Colonic mucosa (tissue), 4 donors: ENCODE measurements around the gene RNF144A. TPM values are rescaled to one million over a fixed set of nuclear protein-coding genes. Genes with fewer than 3 reads are reported as not detected.

Experiments used
- DNase-seq: peaks from one replicate; pipeline ENCODE4 v3.0.0-alpha.2; 2020
- H3K27ac ChIP-seq: fragments of 200-600 bp; one replicate; pipeline ENCODE4 v1.8.0; 2021
- H3K27me3 ChIP-seq: fragments of 200-600 bp; one replicate; pipeline ENCODE4 v1.8.0; 2021
- H3K36me3 ChIP-seq: fragments of 200-600 bp; one replicate; pipeline ENCODE4 v1.8.0; 2021
- H3K4me1 ChIP-seq: fragments of 200-600 bp; one replicate; pipeline ENCODE4 v1.8.0; 2021; ENCODE audit warnings: mild to moderate bottlenecking
- H3K4me3 ChIP-seq: fragments of 200-600 bp; one replicate; pipeline ENCODE4 v1.8.0; 2021
- H3K9ac ChIP-seq, 2 donors: one replicate each; pipeline ENCODE4 v1.7.0; 2013; ENCODE audit warnings: control low read depth in 2 of 2, low read depth in 2 of 2, low read length in 2 of 2
- H3K9me3 ChIP-seq: fragments of 200-600 bp; one replicate; pipeline ENCODE4 v1.8.0; 2021
- intact Hi-C: fragments of 100-400 bp; cut with DNase I; formaldehyde crosslinking; loops from one replicate; pipeline ENCODE4 v1.14.1; 2022
- total RNA-seq, 2 donors: library from RNA; stranded (reverse); fragmentation: NEBNext Ultra II Directional in 1 of 2; extraction: Animal tissue kit (Norgen Biotek cat#: 25700) in 1 of 2; gene quantifications; one replicate each; pipeline ENCODE4 v1.2.1, GENCODE V29; 2021
- TF ChIP-seq, protein P1 (sequence below): fragments of 200-600 bp; IDR thresholded peaks from one replicate; pipeline ENCODE4 v1.8.0; 2022; ENCODE audit warnings: antibody characterized with exemption, mild to moderate bottlenecking
- donor health status: healthy.
- donor health status: DM: no; HTN: no; CAD: no.
- donor health status: DM: no; HTN: no; CAD: no.

The RNF144A gene
- total RNA-seq, 2 donors from 2014 or later, result 13.9 to 22.6 TPM

DNA sequence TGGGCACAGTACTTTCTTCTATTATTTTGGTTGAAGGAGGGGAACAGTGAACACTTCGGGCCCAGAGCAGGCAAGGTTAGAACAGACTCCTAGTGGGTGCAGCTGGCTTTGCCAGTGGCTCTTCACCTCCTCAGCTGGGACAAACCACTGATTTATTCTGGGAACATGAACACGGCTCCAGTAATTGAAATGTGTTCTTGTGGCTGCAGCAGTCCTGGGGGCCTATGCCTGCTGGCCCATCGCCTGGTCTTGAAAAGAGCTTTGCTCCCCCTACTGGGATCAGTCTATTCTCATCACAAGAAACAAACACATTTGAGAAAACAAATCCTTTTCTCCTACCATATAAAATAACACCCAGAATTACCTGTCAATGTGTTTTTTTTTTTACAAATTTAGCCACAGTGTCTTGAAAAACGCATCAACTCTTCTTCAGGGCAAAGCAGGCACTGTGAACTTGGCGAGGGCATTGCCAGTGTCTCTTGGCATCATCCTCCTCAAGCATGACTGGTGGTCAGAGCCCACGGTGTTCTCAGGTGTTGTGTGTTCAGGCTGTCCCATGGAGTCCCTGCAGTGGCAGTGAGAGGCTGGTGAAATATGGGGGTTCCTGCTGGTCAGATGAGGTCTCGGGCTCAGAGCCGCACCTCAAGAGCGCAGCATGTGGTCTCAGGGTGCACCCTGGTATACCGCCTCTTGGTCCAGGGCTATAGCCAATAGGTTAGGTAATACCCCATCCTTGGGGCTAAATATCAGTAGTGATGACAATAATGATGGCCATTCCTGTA is 51.3 kb downstream of the RNF144A start:
- TF ChIP-seq, protein P1, sequence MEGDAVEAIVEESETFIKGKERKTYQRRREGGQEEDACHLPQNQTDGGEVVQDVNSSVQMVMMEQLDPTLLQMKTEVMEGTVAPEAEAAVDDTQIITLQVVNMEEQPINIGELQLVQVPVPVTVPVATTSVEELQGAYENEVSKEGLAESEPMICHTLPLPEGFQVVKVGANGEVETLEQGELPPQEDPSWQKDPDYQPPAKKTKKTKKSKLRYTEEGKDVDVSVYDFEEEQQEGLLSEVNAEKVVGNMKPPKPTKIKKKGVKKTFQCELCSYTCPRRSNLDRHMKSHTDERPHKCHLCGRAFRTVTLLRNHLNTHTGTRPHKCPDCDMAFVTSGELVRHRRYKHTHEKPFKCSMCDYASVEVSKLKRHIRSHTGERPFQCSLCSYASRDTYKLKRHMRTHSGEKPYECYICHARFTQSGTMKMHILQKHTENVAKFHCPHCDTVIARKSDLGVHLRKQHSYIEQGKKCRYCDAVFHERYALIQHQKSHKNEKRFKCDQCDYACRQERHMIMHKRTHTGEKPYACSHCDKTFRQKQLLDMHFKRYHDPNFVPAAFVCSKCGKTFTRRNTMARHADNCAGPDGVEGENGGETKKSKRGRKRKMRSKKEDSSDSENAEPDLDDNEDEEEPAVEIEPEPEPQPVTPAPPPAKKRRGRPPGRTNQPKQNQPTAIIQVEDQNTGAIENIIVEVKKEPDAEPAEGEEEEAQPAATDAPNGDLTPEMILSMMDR, result no peak
- no peak overlapping the region for H3K27ac ChIP-seq
- no peaks in the 10 kb centered on the region for H3K9me3 ChIP-seq
- H3K36me3 ChIP-seq, result no peaks in the 10 kb centered on the region
- DNase-seq, result no peak
- no peaks in the 10 kb centered on the region for H3K4me1 ChIP-seq
- intact Hi-C loops, result no loop called here
- H3K27me3 ChIP-seq, result no peaks in the 10 kb centered on the region
- no peak overlapping the region for H3K4me3 ChIP-seq
- no peak overlapping the region for H3K9ac ChIP-seq

GRCh38 chr2:6970551-6970950 is 53.3 kb downstream of the RNF144A start:
- no peaks in the 10 kb centered on the region for H3K27me3 ChIP-seq
- H3K9ac ChIP-seq, result no peak overlapping the region
- DNase-seq, result no peak
- H3K27ac ChIP-seq, result no peak overlapping the region
- no peak overlapping the region for H3K4me3 ChIP-seq
- TF ChIP-seq, protein P1, result no peak
- no peaks in the 10 kb centered on the region for H3K4me1 ChIP-seq
- no peaks in the 10 kb centered on the region for H3K9me3 ChIP-seq
- H3K36me3 ChIP-seq, result no peaks in the 10 kb centered on the region
- intact Hi-C loops, result no loop called here

DNA sequence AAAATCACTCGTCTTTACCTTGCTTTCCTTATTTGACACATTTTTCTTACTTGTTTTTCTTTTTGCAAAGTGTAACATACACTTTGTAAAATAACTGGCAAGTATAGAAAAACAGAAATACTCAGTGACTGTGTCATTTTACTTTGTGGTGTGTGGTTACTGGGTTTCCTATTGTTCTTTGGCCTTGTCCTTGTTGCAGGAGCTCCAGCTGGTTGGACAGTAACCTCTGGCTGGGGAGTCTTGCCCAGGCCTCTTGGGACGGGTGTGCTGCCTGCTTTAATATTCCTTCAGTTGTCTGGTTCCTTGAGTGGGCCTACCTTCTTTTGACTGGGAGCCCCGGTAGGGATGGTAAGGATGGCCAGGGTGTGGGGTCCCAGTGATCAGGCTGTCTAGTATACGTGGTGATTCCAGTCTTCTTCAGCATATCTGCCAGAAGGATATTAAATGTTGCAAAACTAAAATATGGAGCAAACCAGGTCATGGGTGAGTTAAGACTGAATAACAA is 53.8 kb downstream of the RNF144A start:
- intact Hi-C loops, result no loop called here

GRCh38 chr2:6971502-6971901 is 54.3 kb downstream of the RNF144A start:
- Histone ChIP-seq H3K27me3 (no peaks in the 10 kb centered on the region), H3K27ac (no peak overlapping the region), H3K4me3 (no peak overlapping the region), H3K4me1 (no peaks in the 10 kb centered on the region), H3K36me3 (no peaks in the 10 kb centered on the region), H3K9me3 (no peaks in the 10 kb centered on the region), H3K9ac (no peak overlapping the region)
- DNase-seq, result no peak
- intact Hi-C loops, result no loop called here
- TF ChIP-seq, protein P1, result no peak

More for the DNA sequence above, 53.8 kb downstream of the RNF144A start:
- Histone ChIP-seq H3K9ac (no peak overlapping the region), H3K4me1 (no peaks in the 10 kb centered on the region), H3K36me3 (no peaks in the 10 kb centered on the region), H3K4me3 (no peak overlapping the region), H3K9me3 (no peaks in the 10 kb centered on the region), H3K27me3 (no peaks in the 10 kb centered on the region), H3K27ac (no peak overlapping the region)
- DNase-seq, result no peak
- TF ChIP-seq, protein P1, result no peak

- Histone ChIP-seq H3K27ac (no peak overlapping the region), H3K4me1 (no peaks in the 10 kb centered on the region)
- intact Hi-C loops, result no loop called here
These were observed 55.0 kb downstream of the RNF144A start for GRCh38 chr2:6972067-6972710.

More at GRCh38 chr2:6972067-6972710, 55.0 kb downstream of the RNF144A start:
- no peak overlapping the region for H3K4me3 ChIP-seq
- H3K36me3 ChIP-seq, result no peaks in the 10 kb centered on the region
- H3K27me3 ChIP-seq, result no peaks in the 10 kb centered on the region
- DNase-seq, result no peak
- no peaks in the 10 kb centered on the region for H3K9me3 ChIP-seq
- TF ChIP-seq, protein P1, result no peak
- no peak overlapping the region for H3K9ac ChIP-seq
